WTC11 (cell line): ENCODE results near the gene NTRK2. TPM values are rescaled to one million over a fixed set of nuclear protein-coding genes. Genes with fewer than 3 reads are reported as not detected.

Experiments
- ATAC-seq: fragments of 200-7000 bp; cut with Tn5 transposase; 2 replicates; pipeline ENCODE4 v1.10.0; 2021; ENCODE audit warnings: mild to moderate bottlenecking, moderate library complexity
- CTCF ChIA-PET: fragments of 300-600 bp; sonication (Branson Sonifier 250); formaldehyde crosslinking; loops from one replicate; lab custom pipeline; 2021; ENCODE audit warnings: antibody characterized with exemption; lab: Charles Lee
- POLR2A ChIA-PET: fragments of 350-600 bp; sonication (Branson Sonifier 250); formaldehyde crosslinking; loops from one replicate; lab custom pipeline; 2021; ENCODE audit warnings: antibody characterized with exemption; lab: Charles Lee
- DNase-seq: peaks from one replicate; pipeline ENCODE4 v3.0.0; 2021; ENCODE audit warnings: low spot score
- H3K27ac Mint-ChIP-seq: 2 replicates; pipeline ENCODE4 v1.8.0; 2021; ENCODE audit warnings: mixed read lengths
- H3K27me3 Mint-ChIP-seq: 2 replicates; pipeline ENCODE4 v1.8.0; 2021; ENCODE audit warnings: low read depth, mild to moderate bottlenecking, moderate library complexity, mixed read lengths
- H3K36me3 Mint-ChIP-seq: 2 replicates; pipeline ENCODE4 v1.8.0; 2021; ENCODE audit warnings: mixed read lengths
- H3K4me1 Mint-ChIP-seq: 2 replicates; pipeline ENCODE4 v1.8.0; 2022; ENCODE audit warnings: mixed read lengths
- H3K4me3 Mint-ChIP-seq: 2 replicates; pipeline ENCODE4 v1.8.0; 2021; ENCODE audit warnings: mild to moderate bottlenecking, moderate library complexity, mixed read lengths
- H3K9me3 Mint-ChIP-seq: 2 replicates; pipeline ENCODE4 v1.8.0; 2021; ENCODE audit warnings: mixed read lengths
- AFF4 ChIP-seq: sonication (generic); formaldehyde crosslinking; IDR thresholded peaks from 2 replicates; pipeline ENCODE4 v1.8.1; 2023; ENCODE audit warnings: mild to moderate bottlenecking, missing genetic modification reagents, borderline replicate concordance
- AR ChIP-seq: fragments of 250-450 bp; sonication (Bioruptor Pico); IDR thresholded peaks from 2 replicates; pipeline ENCODE4 v1.9.0; 2021; ENCODE audit warnings: mild to moderate bottlenecking
- ATF1 ChIP-seq: sonication (generic); formaldehyde crosslinking; IDR thresholded peaks from 2 replicates; pipeline ENCODE4 v1.8.1; 2023; ENCODE audit warnings: mild to moderate bottlenecking, moderate library complexity, missing genetic modification reagents
- ATF2 ChIP-seq: sonication (generic); formaldehyde crosslinking; IDR thresholded peaks from 2 replicates; pipeline ENCODE4 v1.8.1; 2022; ENCODE audit warnings: low read depth, missing genetic modification reagents, borderline replicate concordance
- ATF3 ChIP-seq: sonication (generic); formaldehyde crosslinking; conservative IDR thresholded peaks from 2 replicates; pipeline ENCODE4 v1.8.1; 2022; ENCODE audit warnings: mild to moderate bottlenecking, missing genetic modification reagents
- CBFB ChIP-seq: sonication (generic); formaldehyde crosslinking; IDR thresholded peaks from 2 replicates; pipeline ENCODE4 v1.8.1; 2022; ENCODE audit warnings: mild to moderate bottlenecking, low read depth, missing genetic modification reagents
- GRHL2 ChIP-seq: fragments of 250-450 bp; sonication (Bioruptor Pico); IDR thresholded peaks from 2 replicates; pipeline ENCODE4 v1.8.0; 2022; ENCODE audit warnings: mild to moderate bottlenecking, moderate library complexity; ENCODE audit not compliant: insufficient replicate concordance, severe bottlenecking
- JAZF1 ChIP-seq: fragments of 250-450 bp; sonication (Bioruptor Pico); IDR thresholded peaks from 2 replicates; pipeline ENCODE4 v1.9.0; 2021; ENCODE audit warnings: moderate library complexity, mild to moderate bottlenecking, inconsistent platforms
- KAT7 ChIP-seq: sonication (generic); formaldehyde crosslinking; IDR thresholded peaks from 2 replicates; pipeline ENCODE4 v1.8.1; 2023; ENCODE audit warnings: missing genetic modification reagents, mild to moderate bottlenecking, borderline replicate concordance
- MYBL2 ChIP-seq: sonication (generic); formaldehyde crosslinking; IDR thresholded peaks from 2 replicates; pipeline ENCODE4 v1.8.1; 2023; ENCODE audit warnings: mild to moderate bottlenecking, moderate library complexity, missing genetic modification reagents
- NFYB ChIP-seq: sonication (generic); formaldehyde crosslinking; conservative IDR thresholded peaks from 2 replicates; pipeline ENCODE4 v1.8.0; 2022; ENCODE audit warnings: low read depth, missing genetic modification reagents
- SOX15 ChIP-seq: fragments of 250-450 bp; sonication (Bioruptor Pico); IDR thresholded peaks from 2 replicates; pipeline ENCODE4 v1.9.0; 2021; ENCODE audit warnings: mild to moderate bottlenecking
- SP1 ChIP-seq: sonication (generic); formaldehyde crosslinking; conservative IDR thresholded peaks from 2 replicates; pipeline ENCODE4 v1.8.1; 2022; ENCODE audit warnings: missing genetic modification reagents
- ZNF425 ChIP-seq: fragments of 250-450 bp; sonication (Bioruptor Pico); conservative IDR thresholded peaks from 2 replicates; pipeline ENCODE4 v1.9.0; 2021; ENCODE audit warnings: mild to moderate bottlenecking
- ZSCAN18 ChIP-seq: fragments of 250-450 bp; sonication (Bioruptor Pico); IDR thresholded peaks from 2 replicates; pipeline ENCODE4 v2.1.2; 2022; ENCODE audit warnings: mild to moderate bottlenecking, moderate library complexity
- total RNA-seq: library from RNA; stranded (reverse); gene quantifications from 3 replicates; pipeline ENCODE4 v1.2.3, GENCODE V29; 2021
- TF ChIP-seq, protein P1 (sequence below): fragments of 250-450 bp; sonication (Bioruptor Pico); IDR thresholded peaks from 2 replicates; pipeline ENCODE4 v1.9.0; 2021; ENCODE audit warnings: moderate library complexity, mild to moderate bottlenecking, inconsistent platforms, borderline replicate concordance
- TF ChIP-seq, protein P2 (sequence below): fragments of 250-450 bp; sonication (Bioruptor Pico); IDR thresholded peaks from 2 replicates; pipeline ENCODE4 v1.9.0; 2021; ENCODE audit warnings: mild to moderate bottlenecking
- TF ChIP-seq, protein P3 (sequence below): sonication (generic); formaldehyde crosslinking; IDR thresholded peaks from 2 replicates; pipeline ENCODE4 v1.8.1; 2023; ENCODE audit warnings: mild to moderate bottlenecking, moderate library complexity, missing genetic modification reagents

Gene NTRK2
- total RNA-seq, 1 experiment from 2014 or later: 0.02 TPM

GRCh38 chr9:84756171-84756570 is 86.6 kb downstream of the NTRK2 start:
- Mint-ChIP-seq H3K9me3 (no peaks in the 10 kb centered on the region), H3K27ac (no peak overlapping the region), H3K4me1 (no peaks in the 10 kb centered on the region), H3K27me3 (no peaks in the 10 kb centered on the region), H3K36me3 (no peaks in the 10 kb centered on the region), H3K4me3 (no peak overlapping the region)
- no peak for TF ChIP-seq AFF4 (CRISPR knock-in tag)
- no peak for TF ChIP-seq MYBL2 (CRISPR knock-in tag)
- POLR2A ChIA-PET: no interaction called here
- CTCF ChIA-PET: interaction anchor here (0.9 to 1.6 kb wide), 2 partner anchors 26 to 88 kb away, joined by 3 read pairs; no protein-coding TSS in a partner anchor
- ATAC-seq (no peak), DNase-seq (no peak)

GRCh38 chr9:84756731-84757130 is 87.2 kb downstream of the NTRK2 start:
- no peak for ATAC-seq
- Mint-ChIP-seq H3K9me3 (no peaks in the 10 kb centered on the region; the same call in 1 of the 2 replicates), H3K27ac (no peak overlapping the region), H3K4me1 (no peaks in the 10 kb centered on the region), H3K36me3 (no peaks in the 10 kb centered on the region), H3K27me3 (no peaks in the 10 kb centered on the region), H3K4me3 (no peak overlapping the region)
- no peak for DNase-seq
- ChIA-PET POLR2A (no interaction called here), CTCF (interaction anchor here (1.6 kb wide), 1 partner anchor 89 kb away, joined by 3 read pairs; no protein-coding TSS in a partner anchor)
- TF ChIP-seq JAZF1 (CRISPR knock-in tag) (no peak), SP1 (no peak), SOX15 (CRISPR knock-in tag) (no peak), ZSCAN18 (CRISPR knock-in tag) (no peak), KAT7 (CRISPR knock-in tag) (no peak), AR (CRISPR knock-in tag) (no peak), ATF3 (no peak), ZNF425 (no peak), ATF2 (CRISPR knock-in tag) (no peak), CBFB (CRISPR knock-in tag) (no peak), MYBL2 (CRISPR knock-in tag) (no peak), NFYB (CRISPR knock-in tag) (no peak), GRHL2 (CRISPR knock-in tag) (no peak), ATF1 (CRISPR knock-in tag) (no peak)
- TF ChIP-seq, protein P1, sequence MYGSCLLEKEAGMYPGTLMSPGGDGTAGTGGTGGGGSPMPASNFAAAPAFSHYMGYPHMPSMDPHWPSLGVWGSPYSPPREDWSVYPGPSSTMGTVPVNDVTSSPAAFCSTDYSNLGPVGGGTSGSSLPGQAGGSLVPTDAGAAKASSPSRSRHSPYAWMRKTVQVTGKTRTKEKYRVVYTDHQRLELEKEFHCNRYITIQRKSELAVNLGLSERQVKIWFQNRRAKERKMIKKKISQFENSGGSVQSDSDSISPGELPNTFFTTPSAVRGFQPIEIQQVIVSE: no peak
- TF ChIP-seq, protein P2, sequence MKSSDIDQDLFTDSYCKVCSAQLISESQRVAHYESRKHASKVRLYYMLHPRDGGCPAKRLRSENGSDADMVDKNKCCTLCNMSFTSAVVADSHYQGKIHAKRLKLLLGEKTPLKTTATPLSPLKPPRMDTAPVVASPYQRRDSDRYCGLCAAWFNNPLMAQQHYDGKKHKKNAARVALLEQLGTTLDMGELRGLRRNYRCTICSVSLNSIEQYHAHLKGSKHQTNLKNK: no peak
- TF ChIP-seq, protein P3, sequence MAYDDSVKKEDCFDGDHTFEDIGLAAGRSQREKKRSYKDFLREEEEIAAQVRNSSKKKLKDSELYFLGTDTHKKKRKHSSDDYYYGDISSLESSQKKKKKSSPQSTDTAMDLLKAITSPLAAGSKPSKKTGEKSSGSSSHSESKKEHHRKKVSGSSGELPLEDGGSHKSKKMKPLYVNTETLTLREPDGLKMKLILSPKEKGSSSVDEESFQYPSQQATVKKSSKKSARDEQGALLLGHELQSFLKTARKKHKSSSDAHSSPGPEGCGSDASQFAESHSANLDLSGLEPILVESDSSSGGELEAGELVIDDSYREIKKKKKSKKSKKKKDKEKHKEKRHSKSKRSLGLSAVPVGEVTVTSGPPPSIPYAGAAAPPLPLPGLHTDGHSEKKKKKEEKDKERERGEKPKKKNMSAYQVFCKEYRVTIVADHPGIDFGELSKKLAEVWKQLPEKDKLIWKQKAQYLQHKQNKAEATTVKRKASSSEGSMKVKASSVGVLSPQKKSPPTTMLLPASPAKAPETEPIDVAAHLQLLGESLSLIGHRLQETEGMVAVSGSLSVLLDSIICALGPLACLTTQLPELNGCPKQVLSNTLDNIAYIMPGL: no peak
